Dendritic cell treated with granulocyte-macrophage colony-stimulating factor and Interleukin-4, amounts not matched to agents 40 ng/mL and 50 ng/mL, for 4 days (primary cell): ENCODE measurements around the gene PHLPP2.
"Not testable (repeated sequence)": the region's sequence is repeated elsewhere in the genome, so short reads cannot be mapped to it uniquely, and the experiment has no call there.

Experiments used
- H3K27ac Mint-ChIP-seq: one replicate; pipeline ENCODE4 v1.8.0; 2022; ENCODE audit warnings: mild to moderate bottlenecking, mixed read lengths
- H3K27me3 Mint-ChIP-seq: one replicate; pipeline ENCODE4 v1.8.0; 2022; ENCODE audit warnings: mild to moderate bottlenecking, mixed read lengths
- H3K36me3 Mint-ChIP-seq: one replicate; pipeline ENCODE4 v1.8.0; 2022; ENCODE audit warnings: low read depth, mixed read lengths
- H3K4me1 Mint-ChIP-seq: one replicate; pipeline ENCODE4 v1.8.0; 2022; ENCODE audit warnings: low read depth, mixed read lengths
- H3K4me3 Mint-ChIP-seq: one replicate; pipeline ENCODE4 v1.8.0; 2022; ENCODE audit warnings: mild to moderate bottlenecking, moderate library complexity, mixed read lengths
- H3K9me3 Mint-ChIP-seq: one replicate; pipeline ENCODE4 v1.8.0; 2022; ENCODE audit warnings: mixed read lengths
- intact Hi-C: fragments of 100-400 bp; cut with micrococcal nuclease; formaldehyde crosslinking; loops from one replicate; pipeline ENCODE4 v1.15.0; 2022

PHLPP2 gene

GRCh38 chr16:71703333-71703732 lies 21.2 kb downstream of the PHLPP2 start:
- no peaks in the 10 kb centered on the region for H3K27me3 Mint-ChIP-seq
- H3K4me3 Mint-ChIP-seq, result no peak overlapping the region
- no peaks in the 10 kb centered on the region for H3K36me3 Mint-ChIP-seq
- intact Hi-C loops, result no loop called here
- no peaks in the 10 kb centered on the region for H3K4me1 Mint-ChIP-seq
- H3K9me3 Mint-ChIP-seq, result no peaks in the 10 kb centered on the region
- H3K27ac Mint-ChIP-seq, result no peak overlapping the region

- no peaks in the 10 kb centered on the region for H3K36me3 Mint-ChIP-seq
- no peaks in the 10 kb centered on the region for H3K27me3 Mint-ChIP-seq
- intact Hi-C loops, result no loop called here
- no peak overlapping the region for H3K4me3 Mint-ChIP-seq
- H3K4me1 Mint-ChIP-seq, result no peaks in the 10 kb centered on the region
- H3K27ac Mint-ChIP-seq, result no peak overlapping the region
- no peaks in the 10 kb centered on the region for H3K9me3 Mint-ChIP-seq
Observed at GRCh38 chr16:71700831-71701230, 23.7 kb downstream of the PHLPP2 start.

- Mint-ChIP-seq H3K4me1 (no peaks in the 10 kb centered on the region), H3K27me3 (no peaks in the 10 kb centered on the region), H3K36me3 (no peaks in the 10 kb centered on the region), H3K9me3 (no peaks in the 10 kb centered on the region), H3K27ac (no peak overlapping the region), H3K4me3 (no peak overlapping the region)
- intact Hi-C loops, result no loop called here
Observed at GRCh38 chr16:71698491-71698890, 26.0 kb downstream of the PHLPP2 start.

GRCh38 chr16:71693164-71693563 lies 31.3 kb downstream of the PHLPP2 start:
- H3K4me3 Mint-ChIP-seq, result no peak overlapping the region
- intact Hi-C loops, result no loop called here
- no peaks in the 10 kb centered on the region for H3K9me3 Mint-ChIP-seq
- H3K27me3 Mint-ChIP-seq, result no peaks in the 10 kb centered on the region
- H3K36me3 Mint-ChIP-seq, result peaks cover 6% of the 10 kb centered on the region
- H3K4me1 Mint-ChIP-seq, result no peaks in the 10 kb centered on the region
- no peak overlapping the region for H3K27ac Mint-ChIP-seq

- Mint-ChIP-seq H3K4me3 (no peak overlapping the region), H3K36me3 (peaks cover 10% of the 10 kb centered on the region), H3K4me1 (no peaks in the 10 kb centered on the region), H3K27me3 (no peaks in the 10 kb centered on the region), H3K9me3 (no peaks in the 10 kb centered on the region), H3K27ac (no peak overlapping the region)
- intact Hi-C loops, result no loop called here
Observed at GRCh38 chr16:71689901-71690300, 34.6 kb downstream of the PHLPP2 start.

GRCh38 chr16:71687861-71688260 lies 36.6 kb downstream of the PHLPP2 start:
- Mint-ChIP-seq H3K27me3 (no peaks in the 10 kb centered on the region), H3K4me1 (no peaks in the 10 kb centered on the region), H3K27ac (no peak overlapping the region), H3K9me3 (no peaks in the 10 kb centered on the region), H3K4me3 (no peak overlapping the region), H3K36me3 (peaks cover 21% of the 10 kb centered on the region)
- intact Hi-C loops, result no loop called here

- H3K9me3 Mint-ChIP-seq, H3K4me3 Mint-ChIP-seq, H3K4me1 Mint-ChIP-seq, H3K27ac Mint-ChIP-seq, H3K27me3 Mint-ChIP-seq, intact Hi-C loops: not testable (repeated sequence)
- H3K36me3 Mint-ChIP-seq, result peaks cover 14% of the 10 kb centered on the region
Observed at GRCh38 chr16:71684280-71684679, 40.2 kb downstream of the PHLPP2 start.

GRCh38 chr16:71681360-71681759 lies 43.1 kb downstream of the PHLPP2 start:
- Mint-ChIP-seq H3K4me3 (no peak overlapping the region), H3K36me3 (peaks cover 14% of the 10 kb centered on the region), H3K9me3 (no peaks in the 10 kb centered on the region), H3K27me3 (no peaks in the 10 kb centered on the region), H3K27ac (no peak overlapping the region), H3K4me1 (no peaks in the 10 kb centered on the region)
- intact Hi-C loops, result no loop called here

- Mint-ChIP-seq H3K4me3 (no peak overlapping the region), H3K9me3 (no peaks in the 10 kb centered on the region), H3K4me1 (no peaks in the 10 kb centered on the region), H3K27me3 (no peaks in the 10 kb centered on the region), H3K27ac (no peak overlapping the region), H3K36me3 (no peaks in the 10 kb centered on the region)
- intact Hi-C loops, result no loop called here
Observed at GRCh38 chr16:71676236-71676635, 48.3 kb downstream of the PHLPP2 start.

- no peak overlapping the region for H3K4me3 Mint-ChIP-seq
- no peaks in the 10 kb centered on the region for H3K36me3 Mint-ChIP-seq
- intact Hi-C loops, result no loop called here
- no peaks in the 10 kb centered on the region for H3K9me3 Mint-ChIP-seq
- no peak overlapping the region for H3K27ac Mint-ChIP-seq
- H3K27me3 Mint-ChIP-seq, result no peaks in the 10 kb centered on the region
- no peaks in the 10 kb centered on the region for H3K4me1 Mint-ChIP-seq
Observed at GRCh38 chr16:71675380-71675779, 49.1 kb downstream of the PHLPP2 start.

GRCh38 chr16:71674229-71674628 lies 50.3 kb downstream of the PHLPP2 start:
- no peaks in the 10 kb centered on the region for H3K9me3 Mint-ChIP-seq
- no peaks in the 10 kb centered on the region for H3K36me3 Mint-ChIP-seq
- no peaks in the 10 kb centered on the region for H3K27me3 Mint-ChIP-seq
- no peaks in the 10 kb centered on the region for H3K4me1 Mint-ChIP-seq
- no peak overlapping the region for H3K27ac Mint-ChIP-seq
- intact Hi-C loops, result no loop called here
- no peak overlapping the region for H3K4me3 Mint-ChIP-seq

GRCh38 chr16:71673582-71673973 lies 50.9 kb downstream of the PHLPP2 start:
- H3K9me3 Mint-ChIP-seq, result no peaks in the 10 kb centered on the region
- H3K27ac Mint-ChIP-seq, result no peak overlapping the region
- H3K36me3 Mint-ChIP-seq, result no peaks in the 10 kb centered on the region
- no peaks in the 10 kb centered on the region for H3K27me3 Mint-ChIP-seq
- H3K4me3 Mint-ChIP-seq, result no peak overlapping the region
- intact Hi-C loops, result no loop called here
- H3K4me1 Mint-ChIP-seq, result no peaks in the 10 kb centered on the region

- no peak overlapping the region for H3K27ac Mint-ChIP-seq
- no peaks in the 10 kb centered on the region for H3K4me1 Mint-ChIP-seq
- H3K9me3 Mint-ChIP-seq, result no peaks in the 10 kb centered on the region
- intact Hi-C loops, result no loop called here
- H3K36me3 Mint-ChIP-seq, result no peaks in the 10 kb centered on the region
- H3K27me3 Mint-ChIP-seq, result no peaks in the 10 kb centered on the region
- H3K4me3 Mint-ChIP-seq, result no peak overlapping the region
Observed at GRCh38 chr16:71672803-71673581, 51.5 kb downstream of the PHLPP2 start.

GRCh38 chr16:71672125-71672524 lies 52.4 kb downstream of the PHLPP2 start:
- H3K4me3 Mint-ChIP-seq, result no peak overlapping the region
- intact Hi-C loops, result no loop called here
- H3K36me3 Mint-ChIP-seq, result peaks cover 1% of the 10 kb centered on the region
- no peaks in the 10 kb centered on the region for H3K27me3 Mint-ChIP-seq
- no peaks in the 10 kb centered on the region for H3K9me3 Mint-ChIP-seq
- H3K4me1 Mint-ChIP-seq, result no peaks in the 10 kb centered on the region
- no peak overlapping the region for H3K27ac Mint-ChIP-seq

- H3K4me1 Mint-ChIP-seq, result no peaks in the 10 kb centered on the region
- peaks cover 7% of the 10 kb centered on the region for H3K36me3 Mint-ChIP-seq
- no peaks in the 10 kb centered on the region for H3K27me3 Mint-ChIP-seq
- no peak overlapping the region for H3K4me3 Mint-ChIP-seq
- no peak overlapping the region for H3K27ac Mint-ChIP-seq
- intact Hi-C loops, result no loop called here
- H3K9me3 Mint-ChIP-seq, result no peaks in the 10 kb centered on the region
Observed at GRCh38 chr16:71671165-71671564, 53.3 kb downstream of the PHLPP2 start.
